RPMI8226 (cell line): ENCODE measurements around the gene MYH9.
"Not testable (repeated sequence)": the region's sequence is repeated elsewhere in the genome, so short reads cannot be mapped to it uniquely, and the experiment has no call there.

Experiments used
- DNase-seq: peaks from one replicate; pipeline ENCODE4 v3.0.0-alpha.2; 2015

The MYH9 gene

GRCh38 chr22:36413022-36413775 is 25.4 kb upstream of the MYH9 start:
- DNase-seq = no peak

- peak; percentile 87 for DNase-seq
Observed at GRCh38 chr22:36411589-36412258, 24.0 kb upstream of the MYH9 start.

DNA sequence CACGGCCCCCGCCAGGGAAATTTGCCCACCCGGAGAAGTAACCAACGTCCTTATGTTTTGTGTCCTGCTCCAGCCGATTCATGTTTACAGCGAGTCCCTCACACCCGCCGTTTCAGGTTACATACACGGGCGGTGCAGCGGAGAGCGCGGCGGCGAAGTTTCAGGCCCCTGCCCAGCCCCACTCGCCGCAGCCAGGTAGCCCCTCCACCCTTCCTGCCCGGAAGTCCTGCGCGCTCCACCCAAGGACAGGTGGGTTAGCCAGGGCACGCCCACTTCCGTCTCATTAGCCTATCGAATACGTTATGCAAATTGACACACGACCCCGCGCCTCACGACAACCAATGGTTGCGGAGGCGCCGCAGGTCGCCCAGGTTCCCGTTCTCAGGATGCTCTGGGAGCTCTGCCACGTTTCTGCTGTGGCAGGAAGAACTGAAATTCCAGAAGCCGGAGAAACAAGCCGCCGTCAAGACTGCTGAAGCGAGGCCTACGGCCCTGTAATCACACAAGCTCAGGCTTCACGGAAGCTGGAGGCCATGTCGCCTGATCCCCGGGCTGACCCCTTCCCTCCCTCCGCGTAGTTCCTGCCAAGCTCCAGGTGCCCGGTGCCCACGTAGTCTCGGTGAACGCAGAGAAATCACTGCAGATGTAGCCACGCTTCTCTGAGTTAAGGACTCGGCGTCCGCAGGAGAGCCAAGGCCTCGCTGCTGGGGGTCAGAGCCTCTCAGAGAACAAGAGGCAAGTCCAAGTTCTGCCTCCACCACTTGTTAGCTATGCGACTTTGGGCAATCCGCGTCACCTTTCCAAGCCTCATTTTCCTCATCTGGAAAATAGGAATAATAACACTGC is 22.4 kb upstream of the MYH9 start:
- peak; percentile 85 for DNase-seq

DNA sequence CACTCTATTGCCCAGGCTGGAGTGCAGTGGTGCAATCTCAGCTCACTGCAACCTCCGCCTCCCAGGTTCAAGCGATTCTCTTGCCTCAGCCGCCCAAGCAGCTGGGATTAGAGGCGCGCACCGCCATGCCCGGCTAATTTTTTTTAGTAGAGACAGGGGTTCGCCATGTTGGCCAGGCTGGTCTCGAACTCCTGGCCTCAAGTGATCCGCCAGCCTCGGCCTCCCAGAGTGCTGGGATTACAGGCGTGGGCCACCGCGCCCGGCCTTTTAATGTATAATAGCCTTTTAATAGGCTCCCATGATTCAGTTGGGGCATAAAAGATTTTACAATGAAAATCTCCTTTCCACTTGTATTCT is 21.8 kb upstream of the MYH9 start:
- DNase-seq = not testable (repeated sequence)

- DNase-seq = no peak
Observed at GRCh38 chr22:36409056-36409455, 21.3 kb upstream of the MYH9 start.

DNA sequence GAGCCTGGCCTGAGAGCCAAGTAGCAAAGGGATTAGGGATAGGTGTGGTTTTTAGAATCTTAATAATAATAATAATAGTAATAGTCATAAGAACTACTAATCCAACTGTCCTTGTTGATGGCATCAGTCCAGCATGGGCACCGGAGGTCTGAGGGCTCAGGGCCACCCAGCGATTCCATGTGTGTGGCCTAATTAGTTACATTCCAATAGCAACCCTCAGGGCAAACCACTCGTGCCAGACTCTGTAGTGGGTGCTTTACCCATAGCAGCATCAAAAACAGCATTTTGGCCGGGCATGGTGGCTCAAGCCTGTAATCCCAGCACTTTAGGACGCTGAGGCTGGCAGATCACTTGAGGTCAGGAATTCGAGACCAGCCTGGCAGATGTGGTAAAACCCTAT is 19.0 kb upstream of the MYH9 start:
- DNase-seq = no peak

DNA sequence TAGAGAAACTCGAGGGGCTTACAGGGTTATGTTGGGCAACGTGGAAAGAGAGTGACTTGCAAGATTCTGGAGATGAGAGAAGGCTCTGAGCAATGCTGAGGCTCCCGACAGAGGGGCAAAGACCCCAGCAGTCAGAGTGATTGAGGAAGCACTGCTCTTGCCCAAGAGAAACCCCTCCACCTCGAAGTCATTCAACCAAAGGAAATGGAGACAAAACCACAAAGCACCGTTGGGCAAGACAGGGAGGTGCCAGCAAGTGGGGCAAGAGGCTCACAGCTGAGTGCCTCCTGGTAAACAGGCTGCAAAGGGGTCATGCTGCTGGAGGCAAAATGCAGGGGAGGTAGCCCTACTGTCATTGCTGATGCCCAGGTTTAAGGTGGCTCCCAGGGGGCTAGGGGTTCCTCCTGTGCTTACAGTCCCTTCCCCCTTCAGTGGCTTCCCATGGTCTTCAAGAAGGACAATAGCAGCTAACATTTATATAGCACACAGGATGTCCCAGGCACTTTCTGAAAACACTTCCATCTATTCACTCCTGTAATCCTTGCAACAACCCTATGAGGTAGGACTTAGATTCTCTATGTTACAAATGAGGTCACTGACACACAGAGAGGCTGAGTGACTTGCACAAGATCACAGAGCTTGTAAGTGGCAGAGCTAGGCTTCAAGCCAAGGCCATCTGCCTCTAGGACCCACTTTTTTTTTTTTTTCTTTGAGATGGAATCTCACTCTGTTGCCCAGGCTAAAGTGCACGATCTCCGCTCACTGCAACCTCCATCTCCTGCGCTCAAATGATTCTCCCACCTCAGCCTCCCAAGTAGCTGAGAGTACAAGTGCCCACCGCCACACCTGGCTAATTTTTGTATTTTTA is 18.1 kb upstream of the MYH9 start:
- DNase-seq = peak; percentile 83

GRCh38 chr22:36405221-36405661 is 17.5 kb upstream of the MYH9 start:
- peak; percentile 32 for DNase-seq

- DNase-seq = no peak
Observed at GRCh38 chr22:36404446-36404845, 16.7 kb upstream of the MYH9 start.

GRCh38 chr22:36399472-36399778 is 11.7 kb upstream of the MYH9 start:
- no peak for DNase-seq

DNA sequence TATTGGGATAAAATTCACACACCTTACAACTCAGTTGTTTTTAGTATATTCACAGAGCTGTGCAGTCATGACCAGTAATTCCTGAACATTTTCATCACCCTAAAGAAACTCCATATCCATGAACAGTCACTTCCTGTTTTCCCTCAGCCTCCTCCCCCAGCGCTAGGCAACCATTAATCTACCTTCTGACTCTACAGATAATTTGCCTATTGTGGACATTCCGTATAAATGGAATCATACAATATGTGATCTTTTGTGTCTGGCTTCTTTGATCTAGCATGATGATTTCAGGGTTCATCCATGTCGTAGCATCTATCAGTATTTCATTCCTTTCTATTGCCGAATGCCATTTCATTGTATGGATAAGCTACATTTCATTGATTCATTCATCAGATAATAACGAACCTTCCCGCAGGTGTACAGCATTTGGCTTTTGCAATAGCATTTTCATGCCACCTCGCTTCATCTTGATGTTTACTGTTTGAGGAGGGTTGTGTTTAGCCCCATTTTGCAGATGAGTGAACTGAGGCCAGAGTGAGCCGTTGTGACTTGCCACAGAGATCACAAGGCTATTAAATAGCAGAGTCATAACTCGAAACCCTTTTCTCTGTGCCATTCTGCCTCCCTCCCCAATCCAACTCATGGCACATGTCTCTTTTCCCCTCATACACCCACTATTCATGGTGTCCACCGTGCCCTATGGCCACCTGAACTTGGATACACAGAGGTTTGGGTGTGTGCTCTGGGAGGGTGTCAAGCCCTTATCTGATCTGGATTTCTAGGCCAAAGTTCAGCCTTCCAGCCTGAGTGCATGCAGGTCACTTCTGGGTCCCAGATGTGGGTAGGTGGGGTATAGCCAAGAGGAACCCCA is 11.1 kb upstream of the MYH9 start:
- DNase-seq = no peak

GRCh38 chr22:36397131-36398093 is 9.6 kb upstream of the MYH9 start:
- no peak for DNase-seq

DNA sequence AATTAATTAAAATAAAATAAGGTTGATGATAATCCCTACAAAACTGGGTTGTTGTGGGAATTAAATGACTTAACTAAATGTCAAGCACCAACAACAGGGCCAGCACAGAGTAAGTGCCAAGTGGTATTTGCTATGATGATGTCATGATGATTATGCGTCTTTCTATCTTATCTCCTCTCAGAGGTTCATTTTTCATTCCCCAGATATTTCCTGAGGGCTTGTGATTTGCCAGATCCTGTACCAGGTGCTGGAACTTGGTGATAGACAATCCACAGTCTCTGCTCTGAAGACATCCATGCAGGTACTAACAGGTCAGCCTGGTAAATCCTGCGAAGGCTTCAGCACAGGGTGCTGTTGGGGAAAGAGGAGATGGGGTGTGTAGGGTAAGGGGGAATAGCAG is 8.1 kb upstream of the MYH9 start:
- DNase-seq = no peak

DNA sequence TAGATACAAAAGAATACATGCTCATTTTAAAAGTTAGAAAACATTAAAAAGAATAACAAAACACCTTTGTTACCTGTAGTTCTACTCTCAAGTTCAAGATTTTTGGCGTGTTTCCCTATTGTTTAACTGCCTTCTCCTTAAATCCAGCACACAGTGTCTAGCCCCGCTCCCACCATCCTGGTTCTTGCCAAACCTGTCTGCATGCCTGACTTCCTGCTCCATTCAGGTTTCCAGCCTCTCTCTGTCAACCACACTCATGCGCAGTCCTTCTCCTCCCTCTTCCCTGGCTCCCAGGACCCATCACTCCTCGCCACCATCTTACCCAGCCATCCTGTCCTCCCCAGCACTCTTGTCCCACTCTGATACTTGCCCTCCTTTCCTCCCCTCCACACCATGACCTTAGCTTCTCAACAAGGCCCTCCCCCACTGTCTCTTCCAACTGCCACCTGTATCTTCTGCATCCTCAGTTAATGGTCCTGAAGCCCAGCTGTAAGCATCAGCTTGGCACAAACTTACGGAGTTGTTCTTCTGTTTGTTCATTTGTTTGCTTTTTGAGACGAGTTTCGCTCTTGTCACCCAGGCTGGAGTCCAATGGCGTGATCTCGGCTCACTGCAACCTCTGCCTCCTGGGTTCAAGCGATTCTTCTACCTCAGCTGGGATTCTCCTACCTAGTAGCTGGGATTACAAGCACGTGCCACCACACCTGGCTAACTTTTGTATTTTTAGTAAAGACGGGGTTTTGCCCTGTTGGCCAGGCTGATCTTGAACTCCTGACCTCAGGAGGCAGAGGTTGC is 7.5 kb upstream of the MYH9 start:
- no peak for DNase-seq

DNA sequence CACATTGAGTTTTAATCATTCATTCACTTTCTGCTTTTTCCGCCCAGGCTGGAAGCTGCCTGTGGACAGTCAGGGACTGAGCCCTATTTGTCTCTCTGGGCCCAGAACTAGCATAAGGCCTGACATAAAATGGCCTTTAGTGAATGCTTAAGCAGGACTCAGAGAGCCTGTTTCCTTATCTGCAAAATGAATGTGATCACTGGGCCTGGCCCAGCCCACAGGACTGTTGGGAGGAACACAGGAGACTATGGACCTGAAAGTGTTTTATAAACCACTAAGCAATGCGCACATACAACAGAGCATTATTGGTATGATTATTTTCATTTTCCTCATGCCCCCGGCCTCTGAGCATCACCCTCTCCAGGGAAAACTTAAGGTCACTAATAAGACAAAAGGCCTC is 3.9 kb upstream of the MYH9 start:
- DNase-seq = no peak

GRCh38 chr22:36389122-36389521 is 1.4 kb upstream of the MYH9 start:
- not testable (repeated sequence) for DNase-seq

- DNase-seq = no peak
Observed at GRCh38 chr22:36387709-36387958, 133 bp downstream of the MYH9 start.

GRCh38 chr22:36386900-36387708 is 663 bp downstream of the MYH9 start:
- DNase-seq = peak; percentile 73

DNA sequence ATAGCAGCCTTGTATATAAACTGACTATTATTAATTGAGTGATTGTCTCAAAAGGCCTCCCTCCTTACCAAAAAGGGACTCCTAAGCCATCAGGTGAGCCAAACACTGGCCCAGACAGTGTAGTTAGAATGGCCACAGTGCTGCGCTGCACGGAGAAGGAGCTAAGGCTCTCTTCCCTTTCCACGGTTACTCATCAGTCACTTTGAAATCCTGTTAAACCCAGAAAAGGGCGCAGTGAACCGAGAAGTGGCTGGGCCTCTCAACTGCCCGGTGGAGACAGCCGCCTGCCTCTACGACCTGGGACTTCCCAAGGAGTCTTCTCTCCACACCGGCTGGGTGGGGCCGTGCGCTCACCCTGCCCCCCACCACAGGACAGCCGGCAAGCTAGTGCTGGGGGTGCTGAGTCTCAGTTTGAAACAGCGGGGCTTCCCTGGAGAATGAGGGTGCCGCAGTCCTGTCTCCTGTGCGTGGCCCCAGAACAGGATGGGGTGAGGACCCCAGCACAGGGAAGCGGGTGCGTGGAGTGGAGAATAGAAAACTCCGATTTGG is 1.3 kb downstream of the MYH9 start:
- peak; percentile 55 for DNase-seq
